IPS DF 4.7 (cell line): Measurements from ENCODE around the gene VSX2.

Experiments used
- DNase-seq: peaks from one replicate; pipeline ENCODE4 v3.0.0-alpha.2; 2013; ENCODE audit warnings: low spot score; ENCODE audit errors: extremely low read depth

VSX2 gene

DNA sequence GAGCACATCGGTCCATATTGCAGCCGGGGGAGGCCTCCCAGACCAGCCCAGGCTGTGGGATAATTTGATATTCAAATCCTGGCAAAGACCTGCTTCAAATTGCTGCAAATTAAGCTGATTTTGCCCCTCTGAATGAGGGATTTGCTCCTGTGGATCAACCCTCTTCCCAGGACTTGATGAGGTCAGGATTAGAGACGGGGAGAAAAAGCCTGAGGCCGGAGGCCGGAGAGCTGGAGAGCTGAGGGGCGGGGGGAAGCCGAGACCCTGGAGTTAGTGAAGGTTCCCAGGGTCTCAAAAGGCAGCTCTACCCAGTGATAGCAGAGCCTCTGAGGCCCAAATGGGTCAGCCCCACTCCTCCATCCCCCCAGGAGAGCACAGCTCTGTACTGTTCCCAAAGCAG is 17.5 kb upstream of the VSX2 start:
- no peak for DNase-seq

DNA sequence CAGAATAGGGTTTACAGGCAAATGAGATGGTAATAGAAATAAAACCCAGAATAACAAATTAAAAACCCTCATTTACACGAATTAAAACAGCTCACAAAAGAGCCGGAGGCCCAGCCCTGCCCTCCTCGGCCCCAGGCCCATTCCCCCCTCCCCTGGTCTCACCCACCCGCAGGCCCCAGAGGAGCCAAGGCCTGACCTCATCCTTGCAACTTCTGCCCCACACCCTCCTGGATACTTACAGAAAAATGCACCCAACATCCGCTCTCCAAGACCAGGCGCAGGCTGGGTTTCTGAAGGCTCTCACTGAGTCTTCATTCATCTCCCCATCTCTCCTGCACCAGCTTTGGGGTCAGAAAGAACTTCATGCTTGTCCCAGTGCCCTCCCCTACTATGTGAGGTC is 16.2 kb upstream of the VSX2 start:
- no peak for DNase-seq

DNA sequence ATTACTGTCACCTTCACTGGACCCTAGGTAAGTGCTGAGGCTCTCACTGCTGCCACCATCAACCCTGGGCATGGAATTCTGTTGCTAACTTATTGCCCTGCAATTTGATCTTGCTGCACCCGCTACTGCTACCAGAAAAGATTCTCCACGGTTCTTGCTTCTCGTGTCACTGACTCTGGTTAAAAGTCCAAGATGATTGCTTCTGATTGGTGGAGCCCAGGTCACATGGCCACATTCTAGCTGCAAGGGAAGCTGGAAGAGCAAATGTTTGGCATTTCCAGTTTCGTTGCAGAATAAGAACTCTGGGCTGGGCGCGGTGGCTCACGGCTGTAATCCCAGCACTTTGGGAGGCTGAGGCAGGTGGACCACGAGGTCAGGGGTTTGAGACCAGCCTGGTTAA is 7.5 kb upstream of the VSX2 start:
- DNase-seq = no peak

DNA sequence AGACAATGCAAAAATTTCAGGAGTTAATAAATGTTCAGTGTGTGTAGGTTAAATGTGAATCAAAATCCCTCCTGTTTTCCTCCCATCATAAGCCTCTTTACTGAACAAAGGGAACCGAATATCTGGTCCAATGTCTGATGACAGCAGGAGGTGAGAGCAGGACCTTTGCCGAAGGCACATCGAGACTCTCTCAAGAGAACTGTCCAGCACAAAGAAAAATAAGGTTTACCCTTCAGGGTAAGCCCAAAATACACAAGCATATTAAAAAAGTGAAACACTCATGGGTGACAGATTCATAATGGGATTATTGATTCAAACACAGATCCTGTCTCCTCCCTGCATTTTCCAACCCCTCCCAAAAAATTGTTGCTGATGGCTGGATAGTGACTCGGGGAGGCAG is 4.2 kb upstream of the VSX2 start:
- no peak for DNase-seq

DNA sequence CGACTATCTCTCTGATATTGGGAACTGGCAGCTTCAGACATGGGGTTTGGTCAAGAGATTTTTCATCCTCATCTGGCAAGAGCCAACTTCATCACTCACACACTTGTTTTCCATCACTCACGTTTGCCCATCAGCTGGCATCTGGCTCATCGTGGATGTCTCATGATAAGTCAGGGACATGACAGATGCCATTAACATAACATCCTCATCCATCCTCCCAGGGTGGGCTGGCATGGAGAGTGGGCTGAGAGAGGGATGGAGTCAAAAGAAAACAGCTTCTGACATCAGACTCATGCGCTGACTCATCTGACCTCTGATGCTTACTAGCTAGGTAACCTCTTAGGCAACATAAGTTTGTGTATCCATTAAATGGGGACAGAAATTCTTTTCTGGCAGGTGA is 1.8 kb upstream of the VSX2 start:
- DNase-seq = no peak

DNA sequence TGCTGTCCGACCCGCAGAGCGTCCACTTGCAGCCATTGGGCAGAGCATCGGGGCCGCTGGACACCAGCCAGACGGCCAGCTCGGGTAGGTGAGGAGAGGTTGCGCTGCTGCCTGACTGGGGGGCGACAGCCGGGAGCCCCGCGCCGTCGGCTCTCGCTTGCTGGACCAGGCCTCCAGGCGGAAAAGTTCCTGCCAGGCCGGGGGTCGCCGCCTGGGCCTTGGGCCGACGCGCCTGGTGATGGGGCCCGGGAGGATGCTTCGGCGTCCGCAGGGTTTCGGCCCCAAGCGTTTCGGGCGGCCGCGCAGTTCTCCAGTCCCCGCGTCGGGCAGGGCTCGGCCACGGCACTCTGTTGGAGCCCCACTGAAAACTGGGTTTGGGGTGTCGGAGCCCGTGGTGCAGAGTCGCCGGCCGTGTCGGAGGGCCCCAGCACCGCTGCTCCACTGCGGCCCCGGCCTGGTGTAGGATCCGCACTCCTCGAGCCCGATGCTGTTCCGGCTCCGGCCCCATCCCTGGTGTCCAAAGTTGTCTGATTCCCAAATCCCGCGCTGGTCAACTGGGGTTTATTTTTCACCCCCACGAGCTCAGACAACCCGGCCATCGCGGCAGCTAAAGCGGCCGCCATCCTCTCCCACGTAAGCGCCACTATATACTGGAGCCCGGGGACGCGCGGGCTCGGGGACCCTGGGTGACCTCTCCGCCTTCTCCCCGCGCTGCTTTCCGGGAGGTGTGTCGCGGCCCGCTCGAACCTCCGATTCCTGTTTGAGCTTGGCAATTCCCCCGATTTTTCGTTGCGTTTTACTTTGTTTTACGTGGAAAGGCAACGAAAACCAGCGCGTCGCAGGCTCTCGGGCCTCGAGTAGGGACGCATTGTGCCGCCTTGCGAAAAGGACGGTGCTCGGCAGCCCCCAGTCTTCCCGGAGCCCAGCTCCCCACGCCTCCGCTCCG is 872 bp downstream of the VSX2 start:
- no peak for DNase-seq

DNA sequence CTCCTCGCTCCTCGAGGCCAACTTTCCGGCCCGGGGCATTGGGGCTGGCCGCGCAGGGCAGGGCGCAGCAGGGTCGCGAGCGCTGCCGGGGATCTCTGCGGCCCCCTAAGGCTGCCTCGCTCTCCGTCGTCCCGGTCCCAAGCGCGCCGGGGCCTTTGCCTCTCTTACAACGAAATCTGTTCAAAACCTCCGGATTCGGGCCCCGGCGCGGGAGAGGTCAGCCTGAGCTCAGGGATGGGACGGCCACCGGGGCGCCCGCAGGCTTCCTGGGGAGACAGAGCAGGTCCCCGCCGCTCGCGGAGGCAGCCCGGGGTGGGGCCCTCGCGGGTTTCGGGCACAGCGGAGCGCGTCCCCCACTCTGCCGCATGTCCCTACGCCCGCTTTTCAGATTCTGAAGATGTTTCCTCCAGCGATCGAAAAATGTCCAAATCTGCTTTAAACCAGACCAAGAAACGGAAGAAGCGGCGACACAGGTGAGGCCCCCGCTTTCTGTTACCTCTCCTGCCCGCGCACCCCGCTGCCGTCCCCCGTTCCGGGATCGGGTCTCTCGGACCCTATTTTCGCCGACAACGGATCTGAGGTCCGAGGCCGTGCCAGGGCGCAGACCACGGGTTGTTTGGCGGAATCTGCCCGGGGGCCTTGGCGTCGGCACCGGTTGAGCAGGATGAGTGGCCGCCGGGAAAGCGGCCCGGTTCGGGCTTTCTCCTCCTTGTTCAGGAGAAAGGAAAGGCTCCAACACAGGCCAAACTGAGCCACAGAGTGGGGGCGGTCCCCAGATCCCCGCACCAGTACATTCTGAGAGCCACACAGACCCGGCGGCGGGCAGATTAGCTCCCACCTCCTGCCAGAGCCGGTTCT is 1.8 kb downstream of the VSX2 start:
- no peak for DNase-seq

DNA sequence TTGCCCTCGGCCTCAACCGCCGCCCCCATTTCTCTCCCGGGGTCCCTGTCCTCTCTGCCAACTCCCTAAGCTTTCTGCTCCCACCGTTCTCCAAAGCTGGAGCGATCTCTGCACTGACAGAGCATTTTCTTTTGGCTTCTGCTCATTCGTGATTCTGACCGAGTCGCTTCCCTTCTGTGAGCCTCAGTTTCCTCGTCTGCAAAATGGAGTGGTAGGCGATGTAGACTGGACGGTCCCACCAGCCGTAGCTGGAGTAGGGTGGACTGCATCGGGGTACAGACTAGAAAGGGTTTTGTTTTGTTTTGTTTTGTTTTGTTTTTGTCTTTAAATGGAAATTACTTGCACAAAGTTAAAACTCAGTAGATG is 2.4 kb downstream of the VSX2 start:
- DNase-seq = no peak

DNA sequence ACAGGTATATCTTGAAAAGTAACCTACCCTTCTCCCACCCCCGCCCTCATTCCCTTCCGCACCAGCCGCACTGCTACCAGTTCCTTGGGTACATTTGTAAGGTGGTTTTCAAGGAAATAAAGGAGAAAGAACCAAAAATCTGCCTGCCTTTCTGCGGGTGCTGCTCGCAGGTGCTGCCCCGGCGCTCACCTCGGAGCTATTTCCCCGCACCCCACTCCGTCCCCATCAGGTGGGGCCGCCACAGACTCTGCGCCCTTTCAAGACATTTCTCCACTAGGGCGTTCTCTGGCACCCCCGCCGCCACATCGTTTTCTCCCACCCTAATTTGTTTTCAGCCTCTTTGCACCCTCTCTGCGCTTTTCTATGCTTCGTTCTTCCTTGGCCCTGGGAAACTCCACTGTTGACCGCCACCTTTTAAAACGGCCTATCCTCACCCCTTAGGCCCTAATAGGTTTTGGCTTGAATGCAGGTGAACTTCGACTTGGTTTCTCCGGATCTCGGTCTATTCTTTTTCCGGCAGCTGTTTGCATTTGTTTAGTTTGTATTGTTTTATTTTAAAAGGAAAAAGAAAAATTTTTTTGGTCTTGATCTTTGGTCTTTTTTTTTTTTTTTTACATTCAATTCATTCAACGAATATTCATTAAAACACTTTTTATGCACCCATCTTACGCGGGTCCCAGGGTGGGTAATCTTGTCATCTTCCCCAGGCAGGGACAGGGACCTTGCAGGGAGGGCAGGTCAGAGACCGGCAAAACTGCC is 3.0 kb downstream of the VSX2 start:
- DNase-seq = no peak

DNA sequence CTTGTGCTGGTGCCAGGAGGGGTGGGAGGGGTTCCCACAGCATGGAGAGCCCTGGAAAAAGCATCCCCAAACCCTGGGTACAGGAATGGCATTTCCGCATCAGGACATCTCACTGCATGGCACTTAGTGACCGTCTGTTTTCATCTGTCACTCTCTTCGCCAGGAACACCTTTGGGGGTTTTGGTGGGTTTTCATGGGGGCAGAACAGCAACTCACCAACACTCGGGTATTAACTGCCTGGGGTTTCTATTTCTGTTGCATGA is 3.5 kb downstream of the VSX2 start:
- DNase-seq = no peak

DNA sequence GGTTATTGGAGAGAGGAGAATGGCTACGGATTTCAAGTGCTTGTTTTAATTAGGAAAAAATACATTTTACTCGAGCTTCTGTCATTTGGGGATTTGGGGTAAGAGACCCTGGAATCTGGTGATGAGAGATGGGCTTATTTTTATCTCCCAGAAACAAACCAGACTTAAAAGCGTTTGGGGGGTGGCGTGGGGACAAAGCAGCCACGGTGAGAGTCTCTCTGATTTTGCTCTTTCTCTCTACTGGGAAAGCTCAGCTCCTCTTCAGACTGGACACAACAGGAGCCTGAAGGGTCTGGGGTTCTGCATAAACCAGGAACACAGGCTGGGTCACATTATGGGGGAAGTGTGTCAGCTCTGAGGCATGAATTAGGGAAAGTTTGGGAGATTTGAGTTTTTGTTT is 3.8 kb downstream of the VSX2 start:
- no peak for DNase-seq

DNA sequence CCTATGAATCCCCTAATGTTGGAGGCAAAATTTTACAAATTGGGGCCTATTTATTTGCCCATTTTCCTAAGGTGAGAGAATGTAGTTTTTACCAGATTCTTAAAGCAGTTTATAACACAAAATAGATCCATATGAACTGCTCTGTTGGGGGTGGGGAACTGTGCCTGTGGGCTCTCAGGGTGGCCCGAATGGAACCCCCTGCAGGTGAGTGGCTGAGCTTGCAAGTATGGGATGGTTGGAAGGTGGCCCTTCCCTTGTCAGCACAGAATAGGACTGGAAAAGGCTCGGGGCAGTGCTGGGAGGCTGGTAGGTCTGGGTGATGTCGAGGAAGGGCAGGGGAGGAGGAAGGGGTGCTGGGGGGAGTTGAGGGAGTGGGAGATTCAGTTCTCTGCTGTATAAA is 4.9 kb downstream of the VSX2 start:
- no peak for DNase-seq

DNA sequence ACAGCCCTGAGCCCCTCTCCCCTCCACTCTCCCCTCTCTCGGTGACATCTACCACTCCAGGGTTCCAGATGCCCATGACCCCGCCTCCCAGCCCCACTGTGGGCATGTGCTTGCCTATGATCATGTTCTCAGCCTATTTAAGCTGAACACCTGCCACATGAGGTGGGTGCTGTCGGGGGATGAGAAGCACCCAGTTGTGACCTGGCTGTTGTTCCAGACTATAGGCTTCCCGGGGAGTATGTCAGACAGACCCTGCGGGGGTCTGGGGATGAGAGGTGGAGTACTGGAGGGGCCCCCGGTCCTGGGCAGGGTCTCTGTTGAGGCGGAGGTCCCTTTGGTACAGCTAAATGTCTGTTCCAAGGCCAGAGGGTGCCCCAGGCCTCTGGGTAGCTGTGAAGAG is 6.0 kb downstream of the VSX2 start:
- DNase-seq = no peak

DNA sequence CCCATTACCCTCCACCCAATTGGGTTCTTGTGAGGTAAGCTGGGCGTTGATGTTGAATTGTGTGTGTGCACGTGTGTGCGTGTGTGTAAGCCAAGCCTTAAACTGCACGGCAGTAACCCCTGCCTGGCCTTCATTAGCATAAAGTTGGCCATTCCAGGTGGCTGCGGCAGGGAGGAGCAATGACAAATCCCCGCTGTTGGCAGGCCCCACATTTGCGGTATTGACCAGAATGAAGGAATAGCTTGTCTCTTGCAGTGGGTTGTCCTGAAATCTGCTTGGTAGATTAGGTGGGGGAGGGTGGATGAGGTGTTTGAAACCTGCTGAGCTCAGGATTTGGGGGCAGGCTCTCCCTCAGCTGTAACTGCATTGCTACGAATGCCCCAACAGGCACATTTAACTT is 7.3 kb downstream of the VSX2 start:
- no peak for DNase-seq

DNA sequence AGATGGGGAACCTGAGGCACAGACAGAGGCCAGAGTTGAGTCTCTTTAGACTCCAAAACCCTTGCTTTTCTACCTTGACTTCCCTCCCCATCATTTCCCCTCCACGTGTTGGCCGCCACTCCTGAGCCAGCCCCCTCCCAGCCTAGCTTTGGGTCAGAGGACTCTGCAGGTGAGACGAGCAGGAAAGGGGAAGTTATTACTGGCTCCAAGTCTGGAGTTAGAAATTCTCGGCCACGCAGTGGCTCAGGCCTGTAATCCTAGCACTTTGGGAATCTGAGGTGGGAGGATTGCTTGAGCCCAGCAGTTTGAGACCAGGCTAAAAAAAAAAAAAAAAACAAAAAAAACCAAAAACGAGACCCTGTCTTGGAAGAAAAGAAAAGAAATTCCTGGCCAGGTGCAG is 8.8 kb downstream of the VSX2 start:
- DNase-seq = no peak

DNA sequence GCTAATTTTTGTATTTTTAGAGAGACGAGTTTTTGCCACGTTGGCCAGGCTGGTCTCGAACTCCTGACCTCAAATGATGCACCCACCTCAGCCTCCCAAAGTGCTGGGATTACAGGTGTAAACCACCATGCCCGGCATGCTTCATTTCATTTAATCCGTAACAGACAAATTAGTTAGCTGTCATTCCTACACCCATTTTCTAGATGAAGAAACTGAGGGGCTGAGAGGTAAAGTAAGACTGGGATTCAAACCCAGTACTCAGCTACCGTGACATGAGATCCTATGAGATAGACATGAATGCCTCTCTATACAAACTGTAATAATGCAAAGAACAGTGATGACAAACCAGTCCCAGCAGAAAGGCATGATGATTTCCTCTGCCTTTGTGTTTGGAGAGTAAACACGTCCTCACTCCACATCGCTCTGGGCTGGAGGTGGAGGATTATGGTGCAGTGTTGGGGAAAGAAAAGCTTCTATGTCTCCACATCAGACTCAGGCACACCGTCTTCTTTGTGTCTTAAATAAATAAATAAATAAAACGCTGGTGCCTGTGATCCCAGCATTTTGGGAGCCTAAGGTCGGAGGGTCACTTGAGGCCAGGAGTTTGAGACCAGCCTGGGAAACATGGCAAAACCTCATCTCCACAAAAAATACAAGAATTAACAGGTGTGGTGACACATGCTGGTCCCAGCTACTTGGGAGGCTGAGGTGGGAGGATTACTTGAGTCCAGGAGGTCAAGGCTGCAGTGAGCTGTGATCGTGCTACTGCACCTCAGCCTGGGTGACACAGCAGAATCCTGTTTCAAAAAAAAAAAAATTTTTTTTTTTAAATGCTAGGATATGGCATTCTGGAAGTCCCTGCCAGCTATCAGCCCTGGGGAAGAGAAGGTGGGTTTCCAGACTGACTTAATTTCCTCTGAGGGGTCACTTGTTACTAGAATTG is 10.5 kb downstream of the VSX2 start:
- no peak for DNase-seq

DNA sequence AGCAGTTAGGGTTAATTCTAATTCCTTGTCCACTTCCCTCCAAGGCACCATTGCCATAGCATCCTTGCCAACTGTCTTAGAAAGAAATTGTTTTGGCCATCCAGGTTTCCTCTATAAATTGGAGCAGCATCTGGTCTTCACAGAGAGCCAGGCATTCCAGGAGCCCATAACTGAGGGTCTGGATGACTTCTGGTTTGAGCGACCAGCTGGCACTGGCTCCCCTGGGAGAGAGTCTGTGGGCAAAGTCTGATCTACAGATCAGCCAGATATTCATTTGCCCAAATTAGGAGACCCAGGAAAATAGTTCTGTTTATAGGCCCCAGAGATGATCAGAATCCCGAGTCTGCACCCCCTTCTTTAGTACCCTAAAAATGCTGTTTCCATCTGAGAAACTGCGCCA is 16.0 kb downstream of the VSX2 start:
- DNase-seq = no peak

DNA sequence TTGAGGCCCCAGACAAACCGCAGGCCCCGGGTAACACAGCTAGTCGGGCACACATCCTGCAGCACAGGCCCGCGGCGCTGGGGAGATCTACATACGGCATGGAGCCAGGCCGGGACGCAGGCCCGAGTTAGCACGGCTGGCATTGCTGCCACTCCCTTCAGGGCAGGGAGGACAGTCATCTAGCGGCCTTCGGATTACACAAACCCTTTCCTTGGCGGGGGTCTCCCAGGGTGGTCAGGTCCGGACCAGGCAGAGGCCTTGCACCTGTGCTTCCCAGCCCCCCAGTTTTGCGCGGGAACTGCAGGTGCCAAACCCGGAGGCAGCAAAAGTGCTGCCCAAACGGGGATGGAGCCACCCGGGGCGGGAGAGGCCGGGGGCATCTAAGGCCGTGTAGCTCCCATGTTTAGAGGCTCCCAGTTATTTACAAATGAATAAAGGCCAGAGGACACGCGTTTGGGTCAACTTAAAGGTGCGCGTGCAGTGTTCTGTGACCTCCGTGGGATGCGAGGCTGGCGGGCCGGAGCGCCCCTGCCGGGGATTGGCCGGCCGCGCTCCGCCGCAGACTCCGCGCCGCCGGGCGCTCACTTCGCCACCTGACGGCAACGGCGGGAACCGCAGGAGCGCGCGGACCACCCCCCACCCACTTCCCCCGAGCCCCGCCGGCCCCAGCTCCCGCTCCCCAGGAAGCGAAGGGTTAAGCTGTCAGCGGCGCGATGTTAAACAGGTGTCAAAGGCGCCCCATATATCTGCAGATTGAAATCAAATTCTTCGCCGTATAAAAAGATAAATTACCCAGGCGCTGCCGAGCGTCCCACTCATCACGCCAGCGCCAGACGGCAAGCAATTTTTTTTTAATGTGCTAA is 18.1 kb downstream of the VSX2 start:
- no peak for DNase-seq

DNA sequence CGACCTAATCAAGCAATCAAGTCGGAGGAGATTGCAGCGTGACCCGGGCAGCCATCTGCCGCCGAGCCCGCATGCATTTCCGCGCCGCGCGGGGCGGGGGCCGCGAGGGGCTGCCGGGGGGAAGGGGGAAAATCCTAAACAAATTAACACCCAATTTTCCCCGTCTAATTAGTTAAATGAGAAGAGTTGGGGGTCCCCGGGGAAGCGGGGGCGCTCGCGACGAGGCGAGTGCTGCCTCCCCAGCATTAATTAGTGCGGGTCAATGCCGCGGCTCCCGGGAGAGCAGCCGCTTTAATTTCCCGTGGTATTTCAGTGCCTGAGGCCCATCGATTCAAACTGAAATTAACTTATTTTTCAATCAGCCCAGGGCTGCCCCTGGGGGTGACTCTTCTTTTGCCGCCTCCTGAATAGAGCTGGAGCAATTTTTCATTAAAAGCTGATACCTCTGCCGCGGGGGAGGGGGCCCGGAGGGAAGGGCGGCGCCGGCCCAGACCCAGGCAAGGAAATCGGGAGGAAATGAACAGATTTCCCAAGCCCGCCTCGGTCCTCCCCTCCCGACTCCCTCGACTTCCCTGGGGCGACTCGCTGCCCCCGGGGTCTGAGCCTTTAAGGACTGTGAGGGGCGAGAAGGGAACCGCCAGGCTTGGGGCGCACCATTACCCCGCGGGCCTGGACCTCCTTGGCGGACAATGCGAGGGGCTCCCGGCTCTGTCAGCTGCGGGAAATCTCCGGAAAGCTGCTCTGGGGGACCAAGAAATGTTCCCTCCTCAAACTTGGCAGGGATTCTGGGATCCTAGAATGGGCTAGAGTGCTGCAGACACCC is 18.9 kb downstream of the VSX2 start:
- no peak for DNase-seq

DNA sequence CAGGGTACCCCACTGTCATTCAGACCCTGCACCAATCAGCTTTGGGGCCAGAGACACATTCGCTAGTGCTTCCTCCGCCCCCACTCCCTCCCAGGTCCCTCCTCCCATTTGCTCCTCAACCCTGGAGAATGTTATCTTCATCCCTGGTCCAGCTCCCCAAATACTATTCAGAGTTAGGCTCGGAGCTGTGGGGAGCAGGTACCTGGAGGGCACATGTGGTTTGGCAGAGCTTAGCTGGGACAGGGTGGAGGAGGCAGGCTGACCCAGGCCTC is 19.5 kb downstream of the VSX2 start:
- no peak for DNase-seq
